ENCODE data around the gene MAPKAP1. TPM values are rescaled to one million over a fixed set of nuclear protein-coding genes. Genes with fewer than 3 reads are reported as not detected.

MAPKAP1 gene
- total RNA-seq, 4 donors from 2014 or later, result 57.6 to 70.2 (median 68.7) TPM

DNA sequence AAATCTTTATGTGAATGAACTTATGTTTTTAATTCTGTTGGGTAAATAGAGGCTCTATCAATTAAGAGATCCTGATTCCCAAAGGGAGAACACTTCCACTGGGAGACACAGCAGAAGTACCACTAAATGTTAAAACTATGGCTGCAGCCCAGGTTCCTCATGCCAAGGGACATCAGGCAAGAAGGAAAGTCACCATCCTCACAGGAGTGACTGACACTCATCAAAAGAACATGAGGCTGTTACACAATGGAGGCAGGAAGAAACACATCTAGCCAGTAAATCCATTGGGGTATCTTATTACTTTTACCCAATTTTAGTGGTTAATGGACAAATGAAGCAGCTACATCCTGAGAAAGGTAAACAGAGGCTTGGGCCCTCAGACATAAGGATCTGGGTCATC, 94.4 kb downstream of the MAPKAP1 start:
- H3K9me3 ChIP-seq, result no peaks in the 10 kb centered on the region
- no peaks in the 10 kb centered on the region for H3K27me3 ChIP-seq
- no peaks in the 10 kb centered on the region for H3K36me3 ChIP-seq
- H3K27ac ChIP-seq, result no peak overlapping the region
- DNase-seq (ENCODE audit: low spot score in 2 of 2), result no peak
- TF ChIP-seq, protein P1, sequence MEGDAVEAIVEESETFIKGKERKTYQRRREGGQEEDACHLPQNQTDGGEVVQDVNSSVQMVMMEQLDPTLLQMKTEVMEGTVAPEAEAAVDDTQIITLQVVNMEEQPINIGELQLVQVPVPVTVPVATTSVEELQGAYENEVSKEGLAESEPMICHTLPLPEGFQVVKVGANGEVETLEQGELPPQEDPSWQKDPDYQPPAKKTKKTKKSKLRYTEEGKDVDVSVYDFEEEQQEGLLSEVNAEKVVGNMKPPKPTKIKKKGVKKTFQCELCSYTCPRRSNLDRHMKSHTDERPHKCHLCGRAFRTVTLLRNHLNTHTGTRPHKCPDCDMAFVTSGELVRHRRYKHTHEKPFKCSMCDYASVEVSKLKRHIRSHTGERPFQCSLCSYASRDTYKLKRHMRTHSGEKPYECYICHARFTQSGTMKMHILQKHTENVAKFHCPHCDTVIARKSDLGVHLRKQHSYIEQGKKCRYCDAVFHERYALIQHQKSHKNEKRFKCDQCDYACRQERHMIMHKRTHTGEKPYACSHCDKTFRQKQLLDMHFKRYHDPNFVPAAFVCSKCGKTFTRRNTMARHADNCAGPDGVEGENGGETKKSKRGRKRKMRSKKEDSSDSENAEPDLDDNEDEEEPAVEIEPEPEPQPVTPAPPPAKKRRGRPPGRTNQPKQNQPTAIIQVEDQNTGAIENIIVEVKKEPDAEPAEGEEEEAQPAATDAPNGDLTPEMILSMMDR (IDR thresholded peaks at IDR 0.05), result no peak
- no peak for TF ChIP-seq POLR2AphosphoS5 (IDR thresholded peaks at IDR 0.05)
- TF ChIP-seq POLR2A (IDR thresholded peaks at IDR 0.05), result no peak
- TF ChIP-seq EP300 (IDR thresholded peaks at IDR 0.05), result no peak
- no peak overlapping the region for H3K4me3 ChIP-seq
- no peaks in the 10 kb centered on the region for H3K4me1 ChIP-seq

DNA sequence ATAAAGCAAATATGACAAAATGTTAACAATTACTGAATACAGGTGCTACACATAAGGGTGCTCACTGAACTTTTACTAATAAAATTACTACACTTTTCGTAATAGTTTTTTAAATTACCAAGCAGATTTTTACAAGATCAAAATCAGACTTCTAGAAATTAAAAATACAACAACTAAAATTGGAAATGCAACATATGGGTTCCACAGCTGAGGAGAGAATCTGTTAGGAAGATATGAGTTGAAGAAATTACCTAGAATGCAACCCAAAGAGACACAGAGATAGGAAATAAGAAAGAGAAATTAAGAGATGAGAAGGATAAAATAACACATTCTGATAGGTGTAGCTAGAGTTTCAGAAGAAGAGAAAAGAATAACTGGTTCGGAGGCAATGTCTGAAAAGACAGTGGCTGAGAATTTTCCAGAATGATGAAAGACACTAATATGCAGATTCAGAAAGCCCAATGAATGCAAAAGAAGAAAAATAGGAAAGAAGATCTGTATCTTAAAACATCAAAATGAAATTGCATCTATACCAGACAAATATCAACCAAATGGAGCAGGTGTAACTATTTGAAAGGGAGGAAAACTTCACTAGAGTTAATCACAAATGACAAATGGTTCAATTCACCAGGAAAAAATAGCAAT, 95.8 kb downstream of the MAPKAP1 start:
- no peak for DNase-seq (ENCODE audit: low spot score in 2 of 2)
- Histone ChIP-seq H3K36me3 (no peaks in the 10 kb centered on the region), H3K27me3 (no peaks in the 10 kb centered on the region), H3K4me3 (no peak overlapping the region), H3K9me3 (no peaks in the 10 kb centered on the region), H3K27ac (no peak overlapping the region), H3K4me1 (no peaks in the 10 kb centered on the region)
- WGBS, result 96% methylated on average over 2 of the region's 2 CpGs
- no peak for TF ChIP-seq POLR2AphosphoS5 (IDR thresholded peaks at IDR 0.05)
- TF ChIP-seq, protein P1 (IDR thresholded peaks at IDR 0.05), result no peak
- no peak for TF ChIP-seq EP300 (IDR thresholded peaks at IDR 0.05)
- TF ChIP-seq POLR2A (IDR thresholded peaks at IDR 0.05), result no peak

DNA sequence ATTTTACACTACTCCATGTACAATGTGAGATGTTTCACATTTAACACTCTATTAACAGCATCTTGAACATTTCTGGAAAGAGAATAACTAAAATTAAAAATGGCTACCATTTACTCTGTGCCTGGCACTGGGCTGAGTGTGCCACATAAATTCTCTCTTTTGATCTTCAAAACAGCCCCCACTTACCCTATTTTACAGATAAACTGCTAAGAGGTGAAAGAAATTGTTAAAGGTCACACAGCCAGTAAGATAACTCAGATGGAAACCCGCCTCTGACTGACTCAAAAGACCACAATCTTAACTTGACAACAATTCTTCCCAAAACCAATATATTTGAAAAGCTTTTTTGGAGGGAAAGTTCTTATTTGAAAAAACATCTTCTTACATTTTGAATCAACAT, 97.3 kb downstream of the MAPKAP1 start:
- WGBS, result 100% methylated on average over 1 of the region's 1 CpG
- Histone ChIP-seq H3K9me3 (no peaks in the 10 kb centered on the region), H3K4me3 (no peak overlapping the region), H3K27ac (no peak overlapping the region), H3K27me3 (no peaks in the 10 kb centered on the region), H3K4me1 (no peaks in the 10 kb centered on the region), H3K36me3 (no peaks in the 10 kb centered on the region)
- DNase-seq (ENCODE audit: low spot score in 2 of 2), result no peak
- TF ChIP-seq, protein P1 (IDR thresholded peaks at IDR 0.05), result no peak
- TF ChIP-seq EP300 (IDR thresholded peaks at IDR 0.05) (no peak), POLR2A (IDR thresholded peaks at IDR 0.05) (no peak), POLR2AphosphoS5 (IDR thresholded peaks at IDR 0.05) (no peak)

DNA sequence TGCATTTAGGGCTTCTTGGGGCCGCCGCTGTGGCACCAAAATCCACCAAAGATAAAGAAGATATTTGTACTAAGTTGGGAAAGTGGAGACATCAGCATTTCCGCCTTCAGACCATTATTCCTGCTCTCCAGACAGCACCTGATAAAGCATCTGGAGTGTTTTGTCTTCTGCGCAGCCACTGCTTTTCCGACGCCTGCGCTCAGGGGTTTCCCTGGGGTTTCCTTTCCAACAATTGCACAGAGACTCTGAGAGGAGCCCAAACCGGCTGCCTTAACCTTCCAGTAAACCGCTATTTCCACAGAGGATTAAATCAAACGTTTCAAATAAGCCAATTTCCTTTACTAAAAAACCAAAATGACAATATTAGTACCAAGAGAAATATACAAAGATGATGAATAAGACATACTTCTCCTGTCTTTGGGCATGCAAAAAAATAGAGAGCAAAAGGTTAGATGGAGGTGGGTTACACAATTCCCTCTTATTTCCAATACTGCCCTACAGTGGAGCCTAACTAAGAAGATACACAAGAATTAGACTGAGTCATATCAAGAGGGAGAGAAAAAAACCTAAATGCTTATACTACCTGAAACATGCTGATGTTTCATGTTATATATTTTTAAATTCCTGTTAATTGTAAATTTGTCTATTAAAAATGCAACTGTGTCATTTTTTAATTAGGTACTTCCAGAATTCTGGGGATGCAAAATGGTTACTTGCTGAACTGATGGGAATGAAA, 98.4 kb downstream of the MAPKAP1 start:
- H3K36me3 ChIP-seq, result no peaks in the 10 kb centered on the region
- H3K4me3 ChIP-seq, result no peak overlapping the region
- no peaks in the 10 kb centered on the region for H3K27me3 ChIP-seq
- TF ChIP-seq, protein P1 (IDR thresholded peaks at IDR 0.05), result no peak
- no peak overlapping the region for H3K27ac ChIP-seq
- DNase-seq (ENCODE audit: low spot score in 2 of 2), result no peak
- WGBS, result 83% methylated on average over 10 of the region's 10 CpGs
- H3K9me3 ChIP-seq, result no peaks in the 10 kb centered on the region
- no peaks in the 10 kb centered on the region for H3K4me1 ChIP-seq

DNA sequence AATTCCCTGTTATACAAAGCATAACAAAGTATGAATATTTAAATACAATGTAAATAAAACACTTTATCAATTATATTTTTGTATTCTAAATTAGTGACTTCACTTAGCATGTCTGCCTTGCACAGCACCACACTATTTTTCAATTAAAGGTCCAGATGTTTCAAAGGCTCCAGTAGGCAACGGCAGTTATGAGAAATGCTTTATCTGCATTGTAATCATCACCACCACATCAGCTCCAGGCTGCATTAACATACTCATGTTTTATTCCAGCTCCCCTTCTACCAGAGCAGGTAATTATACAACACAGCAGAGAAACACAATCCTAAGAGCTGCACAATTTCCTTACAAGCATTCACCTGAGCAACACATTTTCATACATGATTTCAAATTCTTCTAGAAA, 102.8 kb downstream of the MAPKAP1 start:
- Histone ChIP-seq H3K36me3 (no peaks in the 10 kb centered on the region), H3K4me1 (peaks cover 5% of the 10 kb centered on the region), H3K9me3 (no peaks in the 10 kb centered on the region), H3K4me3 (no peak overlapping the region), H3K27me3 (no peaks in the 10 kb centered on the region), H3K27ac (no peak overlapping the region)
- no peak for DNase-seq (ENCODE audit: low spot score in 2 of 2)
- no peak for TF ChIP-seq POLR2A (IDR thresholded peaks at IDR 0.05)
- TF ChIP-seq, protein P1 (IDR thresholded peaks at IDR 0.05), result no peak
- TF ChIP-seq POLR2AphosphoS5 (IDR thresholded peaks at IDR 0.05), result no peak
- TF ChIP-seq EP300 (IDR thresholded peaks at IDR 0.05), result no peak
- 32% methylated on average over 1 of the region's 1 CpG for WGBS

Data from suprapubic skin (tissue), 4 donors.